Loucy (cell line): ENCODE measurements around the gene DNAJB9.

ENCODE experiments used
- H2AFZ ChIP-seq: fragments of 200-600 bp; sonication (generic); 2 replicates; pipeline ENCODE4 v1.6.0; 2016; ENCODE audit warnings: antibody characterized with exemption, mild to moderate bottlenecking, low read length, moderate library complexity
- H3F3A ChIP-seq: fragments of 200-600 bp; 2 replicates; pipeline ENCODE4 v1.6.0; 2016; ENCODE audit warnings: antibody characterized with exemption, low read depth, mild to moderate bottlenecking
- H3K27me3 ChIP-seq: fragments of 200-600 bp; sonication (generic); 2 replicates; pipeline ENCODE4 v1.6.1; 2014; ENCODE audit warnings: low read length, mild to moderate bottlenecking; ENCODE audit not compliant: insufficient read depth, poor library complexity, severe bottlenecking
- H3K36me3 ChIP-seq: fragments of 200-600 bp; sonication (generic); 2 replicates; pipeline ENCODE4 v1.6.1; 2016; ENCODE audit warnings: low read length; ENCODE audit not compliant: insufficient read depth
- H3K4me1 ChIP-seq: fragments of 200-600 bp; sonication (generic); 2 replicates; pipeline ENCODE4 v1.5.1; 2014; ENCODE audit warnings: low read length, mild to moderate bottlenecking; ENCODE audit not compliant: insufficient read depth, poor library complexity, severe bottlenecking
- H3K4me2 ChIP-seq: fragments of 200-600 bp; sonication (generic); 2 replicates; pipeline ENCODE4 v1.6.0; 2014; ENCODE audit warnings: antibody characterized with exemption, low read length, low read depth, mild to moderate bottlenecking; ENCODE audit not compliant: poor library complexity, severe bottlenecking
- H3K4me3 ChIP-seq: fragments of 200-600 bp; sonication (generic); 2 replicates; pipeline ENCODE4 v1.5.1; 2014; ENCODE audit warnings: low read length, mild to moderate bottlenecking, mixed read lengths; ENCODE audit not compliant: poor library complexity, severe bottlenecking
- H3K79me2 ChIP-seq: fragments of 200-600 bp; sonication (generic); 2 replicates; pipeline ENCODE4 v1.6.1; 2014; ENCODE audit warnings: low read length; ENCODE audit not compliant: insufficient read depth
- H3K9ac ChIP-seq: fragments of 200-600 bp; sonication (generic); 2 replicates; pipeline ENCODE4 v1.6.0; 2014; ENCODE audit warnings: mild to moderate bottlenecking, low read depth, low read length, moderate library complexity; ENCODE audit not compliant: poor library complexity, severe bottlenecking
- H3K9me2 ChIP-seq: fragments of 200-600 bp; sonication (generic); replicated peaks from 2 replicates; pipeline ENCODE4 v1.6.1; 2016; ENCODE audit warnings: low read depth, low read length, mixed read lengths
- H3K9me3 ChIP-seq: fragments of 200-600 bp; sonication (generic); 2 replicates; pipeline ENCODE4 v1.6.1; 2014; ENCODE audit warnings: mild to moderate bottlenecking, antibody characterized with exemption, low read length, low read depth; ENCODE audit not compliant: insufficient read depth
- H4K20me1 ChIP-seq: fragments of 200-600 bp; sonication (generic); 2 replicates; pipeline ENCODE4 v1.6.0; 2014; ENCODE audit warnings: antibody characterized with exemption, low read length, mild to moderate bottlenecking; ENCODE audit not compliant: insufficient read depth, poor library complexity, severe bottlenecking
- EZH2phosphoT487 ChIP-seq: fragments of 200-600 bp; IDR thresholded peaks from 2 replicates; pipeline ENCODE4 v1.6.1; 2018; ENCODE audit warnings: antibody characterized with exemption, mild to moderate bottlenecking, moderate library complexity, borderline replicate concordance
- TF ChIP-seq, protein P1 (sequence below): fragments of 200-600 bp; sonication (generic); conservative IDR thresholded peaks from 2 replicates; pipeline ENCODE4 v1.5.1; 2014; ENCODE audit warnings: mild to moderate bottlenecking, antibody characterized with exemption, low read length

The DNAJB9 gene

DNA sequence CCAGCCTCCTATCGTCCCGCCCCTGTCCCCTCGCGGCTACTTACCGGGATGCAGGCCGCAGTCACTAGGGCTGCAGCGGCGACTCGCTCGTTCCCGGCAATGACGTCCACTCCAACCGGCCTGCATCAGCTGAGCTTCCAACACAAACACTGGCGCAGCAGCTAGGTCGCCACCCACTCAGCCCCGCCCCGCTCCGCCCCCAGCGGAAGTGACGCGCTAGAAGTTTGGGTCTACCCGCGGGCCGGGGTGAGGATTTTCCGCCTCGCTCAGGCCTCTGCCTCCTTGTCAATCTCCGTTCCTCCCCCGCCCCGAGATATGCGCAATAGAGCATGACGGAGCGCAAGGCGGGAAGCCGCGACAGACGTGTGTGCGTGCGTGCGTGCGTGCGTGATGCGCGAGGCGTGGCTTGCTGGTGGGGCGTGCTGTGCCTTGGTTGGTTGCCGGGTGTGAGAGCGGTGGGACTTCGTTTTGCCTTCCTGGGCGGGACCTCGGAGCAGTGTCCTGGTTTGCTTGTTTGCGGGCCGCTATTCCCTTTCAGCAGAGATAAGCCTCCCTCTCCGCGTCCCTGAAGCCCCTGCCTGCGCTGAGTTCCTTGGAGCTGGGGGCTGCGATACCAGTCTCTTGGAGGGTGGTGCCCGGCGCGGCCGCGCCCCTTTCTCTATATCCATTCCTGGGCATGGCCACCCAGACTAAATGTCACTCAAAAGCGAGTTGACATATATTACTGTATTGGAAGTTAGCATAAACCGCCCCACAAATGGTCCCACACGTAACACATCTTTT lies 43.5 kb upstream of the DNAJB9 start, which contains the start of gene PNPLA8:
TSS of gene PNPLA8 (minus strand) at position 151 of the 783 bp plus-strand sequence. CDS start 10,644 bp downstream, outside the sequence.
- H3K36me3 ChIP-seq: no peaks in the 10 kb centered on the region
- peak within 1 kb of the TSS; percentile 78 for H3K9ac ChIP-seq
- H3K4me1 ChIP-seq: peaks cover 42% of the 10 kb centered on the region
- peaks cover 37% of the 10 kb centered on the region for H4K20me1 ChIP-seq
- H3K79me2 ChIP-seq: peaks cover 44% of the 10 kb centered on the region
- H3K27me3 ChIP-seq: no peaks in the 10 kb centered on the region
- TF ChIP-seq, protein P1, sequence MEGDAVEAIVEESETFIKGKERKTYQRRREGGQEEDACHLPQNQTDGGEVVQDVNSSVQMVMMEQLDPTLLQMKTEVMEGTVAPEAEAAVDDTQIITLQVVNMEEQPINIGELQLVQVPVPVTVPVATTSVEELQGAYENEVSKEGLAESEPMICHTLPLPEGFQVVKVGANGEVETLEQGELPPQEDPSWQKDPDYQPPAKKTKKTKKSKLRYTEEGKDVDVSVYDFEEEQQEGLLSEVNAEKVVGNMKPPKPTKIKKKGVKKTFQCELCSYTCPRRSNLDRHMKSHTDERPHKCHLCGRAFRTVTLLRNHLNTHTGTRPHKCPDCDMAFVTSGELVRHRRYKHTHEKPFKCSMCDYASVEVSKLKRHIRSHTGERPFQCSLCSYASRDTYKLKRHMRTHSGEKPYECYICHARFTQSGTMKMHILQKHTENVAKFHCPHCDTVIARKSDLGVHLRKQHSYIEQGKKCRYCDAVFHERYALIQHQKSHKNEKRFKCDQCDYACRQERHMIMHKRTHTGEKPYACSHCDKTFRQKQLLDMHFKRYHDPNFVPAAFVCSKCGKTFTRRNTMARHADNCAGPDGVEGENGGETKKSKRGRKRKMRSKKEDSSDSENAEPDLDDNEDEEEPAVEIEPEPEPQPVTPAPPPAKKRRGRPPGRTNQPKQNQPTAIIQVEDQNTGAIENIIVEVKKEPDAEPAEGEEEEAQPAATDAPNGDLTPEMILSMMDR: no peak
- no peak for TF ChIP-seq EZH2phosphoT487
- peak within 1 kb of the TSS; percentile 94 for H3K4me3 ChIP-seq
- peak within 1 kb of the TSS; percentile 78 for H2AFZ ChIP-seq
- H3K4me2 ChIP-seq: peak within 1 kb of the TSS; percentile 95
- no peaks in the 10 kb centered on the region for H3K9me2 ChIP-seq
- no peaks in the 10 kb centered on the region for H3K9me3 ChIP-seq
- H3F3A ChIP-seq: no peaks in the 10 kb centered on the region

DNA sequence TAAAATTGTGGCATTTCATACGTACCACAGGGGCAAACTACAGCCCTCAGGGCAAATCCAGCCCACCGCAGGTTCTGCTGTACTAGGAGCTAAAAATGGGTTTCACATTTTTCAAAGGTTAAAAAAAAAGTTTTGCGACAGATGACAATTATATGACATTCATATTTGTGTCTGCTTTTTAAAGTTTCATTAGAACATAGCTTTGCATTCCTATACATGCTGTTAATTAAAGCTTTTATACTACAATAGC lies 43.0 kb upstream of the DNAJB9 start:
- peak overlapping the region; percentile 78 for H3K9ac ChIP-seq
- H3K9me2 ChIP-seq: no peaks in the 10 kb centered on the region
- H3K4me2 ChIP-seq: peak overlapping the region; percentile 69
- no peaks in the 10 kb centered on the region for H3K9me3 ChIP-seq
- peak overlapping the region; percentile 94 for H3K4me3 ChIP-seq
- H4K20me1 ChIP-seq: peaks cover 32% of the 10 kb centered on the region
- peaks cover 39% of the 10 kb centered on the region for H3K79me2 ChIP-seq
- H3K27me3 ChIP-seq: no peaks in the 10 kb centered on the region
- no peaks in the 10 kb centered on the region for H3K36me3 ChIP-seq
- peaks cover 37% of the 10 kb centered on the region for H3K4me1 ChIP-seq
- TF ChIP-seq EZH2phosphoT487: no peak
- TF ChIP-seq, protein P1: no peak
- H3F3A ChIP-seq: no peaks in the 10 kb centered on the region
- peak overlapping the region; percentile 77 for H2AFZ ChIP-seq

DNA sequence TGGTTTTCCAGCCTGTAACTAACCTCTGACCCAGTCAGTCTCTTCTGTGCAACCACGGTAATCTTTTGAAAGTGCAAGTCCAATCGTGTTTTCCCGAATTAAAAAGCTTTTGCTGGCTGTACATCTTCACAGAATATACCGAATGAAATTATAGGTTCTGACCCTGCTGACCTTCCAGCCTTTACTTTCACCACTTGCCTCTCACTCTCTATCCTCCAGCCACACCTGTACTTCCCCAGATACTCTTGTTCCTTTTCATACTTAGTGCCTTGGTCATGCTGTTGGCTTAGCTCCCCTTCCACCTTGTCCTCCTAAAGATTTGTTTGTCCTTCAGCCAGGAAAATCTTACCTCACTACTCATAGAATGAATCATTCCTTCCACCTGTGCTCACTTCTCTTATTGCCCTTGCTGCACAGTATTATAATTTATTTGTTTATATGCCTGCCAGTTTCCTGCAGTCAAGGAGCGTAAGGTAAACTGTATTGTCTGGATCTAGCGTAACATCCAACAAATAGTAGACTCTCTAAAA lies 41.4 kb upstream of the DNAJB9 start:
- Histone ChIP-seq H3K4me2 (no peak overlapping the region), H3K4me1 (peaks cover 26% of the 10 kb centered on the region), H3K9ac (no peak overlapping the region), H3K9me3 (no peaks in the 10 kb centered on the region), H3K79me2 (peaks cover 23% of the 10 kb centered on the region), H4K20me1 (peaks cover 19% of the 10 kb centered on the region), H3K9me2 (no peaks in the 10 kb centered on the region), H2AFZ (no peak overlapping the region), H3K36me3 (no peaks in the 10 kb centered on the region), H3F3A (no peaks in the 10 kb centered on the region), H3K4me3 (no peak overlapping the region), H3K27me3 (no peaks in the 10 kb centered on the region)
- TF ChIP-seq, protein P1: no peak
- TF ChIP-seq EZH2phosphoT487: no peak
